AG10803 (cell line): ENCODE data around the gene EIF4A3.

ENCODE experiments used
- DNase-seq: peaks from one replicate; pipeline ENCODE4 v3.0.0; 2010; ENCODE audit warnings: low read depth
- H3K4me3 ChIP-seq: 2 replicates; pipeline ENCODE4 v1.5.1; 2011; ENCODE audit warnings: mild to moderate bottlenecking, low read length, control low read depth
- TF ChIP-seq, protein P1 (sequence below): conservative IDR thresholded peaks from 2 replicates; pipeline ENCODE4 v1.5.1; 2011; ENCODE audit warnings: mild to moderate bottlenecking, low read length, control low read depth, inconsistent platforms

Gene EIF4A3

DNA sequence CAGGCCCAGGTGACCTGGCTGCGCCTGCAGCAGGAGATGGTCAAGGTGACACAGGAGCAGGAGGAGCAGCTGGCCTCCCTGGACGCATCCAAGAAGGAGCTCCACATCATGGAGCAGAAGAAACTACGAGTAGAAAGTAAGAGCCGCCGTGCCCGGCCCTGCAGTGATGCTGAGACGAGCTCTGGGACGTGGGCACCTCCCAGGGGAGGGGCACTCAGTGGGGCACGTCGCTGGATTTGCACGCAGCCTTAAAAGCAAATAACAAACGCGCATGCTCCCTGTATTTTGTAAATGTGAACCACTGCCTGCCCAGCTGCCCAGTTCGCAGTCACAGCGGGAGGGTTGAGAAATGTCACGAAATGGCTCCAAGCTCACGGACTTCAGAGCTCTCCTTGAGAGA, 60.8 kb downstream of the EIF4A3 start:
- TF ChIP-seq, protein P1, sequence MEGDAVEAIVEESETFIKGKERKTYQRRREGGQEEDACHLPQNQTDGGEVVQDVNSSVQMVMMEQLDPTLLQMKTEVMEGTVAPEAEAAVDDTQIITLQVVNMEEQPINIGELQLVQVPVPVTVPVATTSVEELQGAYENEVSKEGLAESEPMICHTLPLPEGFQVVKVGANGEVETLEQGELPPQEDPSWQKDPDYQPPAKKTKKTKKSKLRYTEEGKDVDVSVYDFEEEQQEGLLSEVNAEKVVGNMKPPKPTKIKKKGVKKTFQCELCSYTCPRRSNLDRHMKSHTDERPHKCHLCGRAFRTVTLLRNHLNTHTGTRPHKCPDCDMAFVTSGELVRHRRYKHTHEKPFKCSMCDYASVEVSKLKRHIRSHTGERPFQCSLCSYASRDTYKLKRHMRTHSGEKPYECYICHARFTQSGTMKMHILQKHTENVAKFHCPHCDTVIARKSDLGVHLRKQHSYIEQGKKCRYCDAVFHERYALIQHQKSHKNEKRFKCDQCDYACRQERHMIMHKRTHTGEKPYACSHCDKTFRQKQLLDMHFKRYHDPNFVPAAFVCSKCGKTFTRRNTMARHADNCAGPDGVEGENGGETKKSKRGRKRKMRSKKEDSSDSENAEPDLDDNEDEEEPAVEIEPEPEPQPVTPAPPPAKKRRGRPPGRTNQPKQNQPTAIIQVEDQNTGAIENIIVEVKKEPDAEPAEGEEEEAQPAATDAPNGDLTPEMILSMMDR, result no peak
- DNase-seq, result no peak

DNA sequence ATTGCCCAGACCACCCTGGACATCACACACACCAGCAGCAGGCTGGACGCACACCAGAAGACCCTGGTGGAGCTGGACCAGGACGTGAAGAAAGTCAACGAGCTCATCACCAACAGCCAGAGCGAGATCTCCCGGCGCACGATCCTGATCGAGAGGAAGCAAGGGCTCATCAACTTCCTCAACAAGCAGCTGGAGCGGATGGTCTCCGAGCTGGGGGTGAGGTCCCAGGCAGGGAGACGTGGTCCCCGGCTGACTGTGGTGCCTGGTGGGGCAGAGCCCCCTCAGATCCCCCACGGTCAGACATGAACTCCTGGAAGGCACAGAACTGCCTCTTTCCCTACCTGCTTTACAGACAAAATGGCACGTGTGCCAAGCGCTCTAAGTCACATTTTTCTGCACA, 62.2 kb downstream of the EIF4A3 start:
- TF ChIP-seq, protein P1, result no peak
- no peak overlapping the region for H3K4me3 ChIP-seq
- DNase-seq, result no peak

More for the DNA sequence above, 60.8 kb downstream of the EIF4A3 start:
- H3K4me3 ChIP-seq, result no peak overlapping the region
